IgD-negative memory B cell (primary cell): ENCODE data around the gene HLA-DPB1. TPM values are rescaled to one million over a fixed set of nuclear protein-coding genes. Genes with fewer than 3 reads are reported as not detected.
"Not testable (repeated sequence)": the region's sequence is repeated elsewhere in the genome, so short reads cannot be mapped to it uniquely, and the experiment has no call there.

Experiments used
- H3K27ac Mint-ChIP-seq, 3 donors: one replicate each; pipeline ENCODE4 v1.8.0; 2020 to 2022; ENCODE audit warnings: mild to moderate bottlenecking in 3 of 3, mixed read lengths in 3 of 3, moderate library complexity in 1 of 3
- H3K27me3 Mint-ChIP-seq: one replicate; pipeline ENCODE4 v1.8.0; 2021; ENCODE audit warnings: mixed read lengths
- H3K36me3 Mint-ChIP-seq: one replicate; pipeline ENCODE4 v1.8.0; 2020; ENCODE audit warnings: mild to moderate bottlenecking, mixed read lengths
- H3K4me1 Mint-ChIP-seq, 3 donors: one replicate each; pipeline ENCODE4 v1.8.0; 2020 to 2022; ENCODE audit warnings: mixed read lengths in 3 of 3, mild to moderate bottlenecking in 1 of 3
- H3K4me3 Mint-ChIP-seq, 4 donors: one replicate each; pipeline ENCODE4 v1.8.0; 2020 to 2022; ENCODE audit warnings: mild to moderate bottlenecking in 4 of 4, mixed read lengths in 4 of 4, moderate library complexity in 3 of 4
- H3K9me3 Mint-ChIP-seq, 3 donors: one replicate each; pipeline ENCODE4 v1.8.0; 2020 to 2021; ENCODE audit warnings: mixed read lengths in 3 of 3, mild to moderate bottlenecking in 1 of 3
- polyA plus RNA-seq: library from polyadenylated mRNA; unstranded; fragments of 300-500 nt; fragmentation: Illumina TruSeq; gene quantifications from one replicate; pipeline ENCODE4 v1.2.3, GENCODE V29; 2021

HLA-DPB1 gene
- polyA plus RNA-seq, 1 donor from 2014 or later: 2,247 TPM

- Mint-ChIP-seq H3K27me3 (no peaks in the 10 kb centered on the region), H3K4me3 (peak overlapping the region in 2 of 4 donors; percentile 30 to 86), H3K9me3 (peaks cover 0 to 13% (median 4%) of the 10 kb centered on the region in 3 donors), H3K36me3 (peaks cover 31% of the 10 kb centered on the region), H3K27ac (peak overlapping the region; percentile 17 to 91 (median 58)), H3K4me1 (peaks cover 20 to 53% (median 42%) of the 10 kb centered on the region in 3 donors)
These were observed 13.8 kb upstream of the HLA-DPB1 start for GRCh38 chr6:33061987-33062386.

GRCh38 chr6:33063435-33063834 is 12.4 kb upstream of the HLA-DPB1 start:
- Mint-ChIP-seq H3K36me3 (peaks cover 44% of the 10 kb centered on the region), H3K4me1 (peaks cover 14 to 52% (median 41%) of the 10 kb centered on the region in 3 donors), H3K27ac (peak overlapping the region in 2 of 3 donors; percentile 53 to 75), H3K9me3 (peaks cover 0 to 17% (median 3%) of the 10 kb centered on the region in 3 donors), H3K4me3 (peak overlapping the region in 1 of 4 donors; percentile 16)
- H3K27me3 Mint-ChIP-seq: not testable (repeated sequence)

GRCh38 chr6:33064723-33065122 is 11.1 kb upstream of the HLA-DPB1 start:
- peak overlapping the region; percentile 64 to 90 (median 77) for H3K27ac Mint-ChIP-seq

GRCh38 chr6:33065312-33065711 is 10.5 kb upstream of the HLA-DPB1 start:
- Mint-ChIP-seq H3K4me3 (peak overlapping the region in 1 of 4 donors; percentile 39), H3K27ac (peak overlapping the region; percentile 64 to 90 (median 77)), H3K27me3 (no peaks in the 10 kb centered on the region), H3K4me1 (peaks cover 23 to 62% (median 51%) of the 10 kb centered on the region in 3 donors), H3K9me3 (peaks cover 0 to 16% (median 2%) of the 10 kb centered on the region in 3 donors), H3K36me3 (peaks cover 53% of the 10 kb centered on the region)

More at GRCh38 chr6:33064723-33065122, 11.1 kb upstream of the HLA-DPB1 start:
- no peaks in the 10 kb centered on the region for H3K27me3 Mint-ChIP-seq
- peak overlapping the region in 2 of 4 donors; percentile 34 to 39 for H3K4me3 Mint-ChIP-seq
- H3K9me3 Mint-ChIP-seq: peaks cover 0 to 16% (median 2%) of the 10 kb centered on the region in 3 donors
- peaks cover 49% of the 10 kb centered on the region for H3K36me3 Mint-ChIP-seq
- peaks cover 19 to 56% (median 46%) of the 10 kb centered on the region in 3 donors for H3K4me1 Mint-ChIP-seq

GRCh38 chr6:33066917-33067521 is 8.8 kb upstream of the HLA-DPB1 start:
- H3K4me1 Mint-ChIP-seq: peaks cover 23 to 58% (median 46%) of the 10 kb centered on the region in 3 donors
- no peaks in the 10 kb centered on the region for H3K27me3 Mint-ChIP-seq
- H3K9me3 Mint-ChIP-seq: peaks cover 0 to 13% (median 1%) of the 10 kb centered on the region in 3 donors
- peaks cover 62% of the 10 kb centered on the region for H3K36me3 Mint-ChIP-seq
- peak overlapping the region in 2 of 4 donors; percentile 4 to 82 for H3K4me3 Mint-ChIP-seq
- peak overlapping the region in 2 of 3 donors; percentile 37 to 90 for H3K27ac Mint-ChIP-seq

GRCh38 chr6:33069021-33069738 is 6.6 kb upstream of the HLA-DPB1 start:
- Mint-ChIP-seq H3K27me3 (no peaks in the 10 kb centered on the region), H3K36me3 (peaks cover 56% of the 10 kb centered on the region), H3K27ac (peak overlapping the region; percentile 16 to 97 (median 80)), H3K4me1 (peaks cover 22 to 51% (median 46%) of the 10 kb centered on the region in 3 donors), H3K4me3 (peak overlapping the region in 3 of 4 donors; percentile 82 to 98 (median 95)), H3K9me3 (peaks cover 0 to 11% (median 0%) of the 10 kb centered on the region in 3 donors)

GRCh38 chr6:33070909-33071308 is 4.9 kb upstream of the HLA-DPB1 start:
- Mint-ChIP-seq H3K4me1 (peaks cover 28 to 51% (median 44%) of the 10 kb centered on the region in 3 donors), H3K4me3 (peak overlapping the region; percentile 82 to 98 (median 90)), H3K27ac (peak overlapping the region; percentile 91 to 97 (median 93)), H3K36me3 (peaks cover 45% of the 10 kb centered on the region), H3K9me3 (peaks cover 0 to 11% (median 0%) of the 10 kb centered on the region in 3 donors), H3K27me3 (no peaks in the 10 kb centered on the region)

- peaks cover 0 to 6% (median 0%) of the 10 kb centered on the region in 3 donors for H3K9me3 Mint-ChIP-seq
- H3K27ac Mint-ChIP-seq: peak overlapping the region; percentile 91 to 97 (median 93)
- no peaks in the 10 kb centered on the region for H3K27me3 Mint-ChIP-seq
- H3K4me3 Mint-ChIP-seq: peak overlapping the region; percentile 82 to 98 (median 90)
- H3K4me1 Mint-ChIP-seq: peaks cover 28 to 45% (median 38%) of the 10 kb centered on the region in 3 donors
- H3K36me3 Mint-ChIP-seq: peaks cover 38% of the 10 kb centered on the region
These were observed 4.2 kb upstream of the HLA-DPB1 start for GRCh38 chr6:33071569-33071968.

- Mint-ChIP-seq H3K36me3 (peaks cover 32% of the 10 kb centered on the region), H3K4me1 (peaks cover 25 to 42% (median 30%) of the 10 kb centered on the region in 3 donors), H3K9me3 (peaks cover 0 to 3% (median 0%) of the 10 kb centered on the region in 3 donors), H3K4me3 (peak overlapping the region; percentile 82 to 98 (median 90)), H3K27ac (peak overlapping the region; percentile 91 to 97 (median 93)), H3K27me3 (no peaks in the 10 kb centered on the region)
These were observed 3.2 kb upstream of the HLA-DPB1 start for GRCh38 chr6:33072508-33073100.

- Mint-ChIP-seq H3K27me3 (no peaks in the 10 kb centered on the region), H3K9me3 (peaks cover 0 to 2% (median 0%) of the 10 kb centered on the region in 3 donors), H3K36me3 (peaks cover 30% of the 10 kb centered on the region), H3K4me1 (peaks cover 25 to 40% (median 26%) of the 10 kb centered on the region in 3 donors), H3K27ac (peak within 1 kb of the TSS; percentile 93 to 99 (median 97)), H3K4me3 (peak within 1 kb of the TSS; percentile 82 to 98 (median 91))
These were observed 2.3 kb upstream of the HLA-DPB1 start, which contains the start of gene HLA-DPA1 for GRCh38 chr6:33073431-33073871. Gene HLA-DPA1, minus strand, starts transcription at chr6:33073649.

- Mint-ChIP-seq H3K36me3 (peaks cover 25% of the 10 kb centered on the region), H3K9me3 (peaks cover 0 to 2% (median 0%) of the 10 kb centered on the region in 3 donors), H3K27ac (peak overlapping the region; percentile 86 to 99 (median 97)), H3K4me1 (peaks cover 29 to 43% (median 30%) of the 10 kb centered on the region in 3 donors), H3K27me3 (no peaks in the 10 kb centered on the region), H3K4me3 (peak overlapping the region; percentile 88 to 97 (median 94))
These were observed 602 bp upstream of the HLA-DPB1 start for GRCh38 chr6:33075208-33075567.

- Mint-ChIP-seq H3K4me1 (peaks cover 34 to 53% (median 34%) of the 10 kb centered on the region in 3 donors), H3K36me3 (peaks cover 24% of the 10 kb centered on the region), H3K27me3 (no peaks in the 10 kb centered on the region), H3K4me3 (peak overlapping the region; percentile 88 to 97 (median 94)), H3K27ac (peak overlapping the region; percentile 86 to 99 (median 97)), H3K9me3 (peaks cover 0 to 2% (median 0%) of the 10 kb centered on the region in 3 donors)
These were observed 680 bp downstream of the HLA-DPB1 start for GRCh38 chr6:33076406-33076934.

- H3K27me3 Mint-ChIP-seq: no peaks in the 10 kb centered on the region
- H3K9me3 Mint-ChIP-seq: peaks cover 0 to 2% (median 0%) of the 10 kb centered on the region in 3 donors
- peaks cover 46 to 67% (median 48%) of the 10 kb centered on the region in 3 donors for H3K4me1 Mint-ChIP-seq
- peak overlapping the region; percentile 88 to 97 (median 93) for H3K4me3 Mint-ChIP-seq
- peak overlapping the region; percentile 86 to 97 (median 92) for H3K27ac Mint-ChIP-seq
- H3K36me3 Mint-ChIP-seq: peaks cover 19% of the 10 kb centered on the region
These were observed 2.1 kb downstream of the HLA-DPB1 start for GRCh38 chr6:33077908-33078307.

GRCh38 chr6:33078442-33078841 is 2.7 kb downstream of the HLA-DPB1 start:
- H3K27me3 Mint-ChIP-seq: no peaks in the 10 kb centered on the region
- peak overlapping the region; percentile 88 to 97 (median 93) for H3K4me3 Mint-ChIP-seq
- H3K9me3 Mint-ChIP-seq: peaks cover 0 to 2% (median 0%) of the 10 kb centered on the region in 3 donors
- H3K27ac Mint-ChIP-seq: peak overlapping the region; percentile 86 to 97 (median 92)
- H3K36me3 Mint-ChIP-seq: peaks cover 19% of the 10 kb centered on the region
- peaks cover 49 to 68% (median 51%) of the 10 kb centered on the region in 3 donors for H3K4me1 Mint-ChIP-seq
